Ishikawa (cell line): ENCODE results near the gene KCNJ4.

ENCODE experiments used
- CREB1 ChIP-seq: IDR thresholded peaks from 2 replicates; pipeline ENCODE4 v1.6.1; 2012; ENCODE audit warnings: low read depth
- EP300 ChIP-seq: IDR thresholded peaks from 2 replicates; pipeline ENCODE4 v1.6.1; 2012; ENCODE audit warnings: borderline replicate concordance
- TF ChIP-seq, protein P1 (sequence below): IDR thresholded peaks from 2 replicates; pipeline ENCODE4 v1.6.1; 2012
- TF ChIP-seq, protein P2 (sequence below): IDR thresholded peaks from 2 replicates; pipeline ENCODE4 v1.6.1; 2012; ENCODE audit warnings: low read depth, mild to moderate bottlenecking

- TF ChIP-seq, protein P1, sequence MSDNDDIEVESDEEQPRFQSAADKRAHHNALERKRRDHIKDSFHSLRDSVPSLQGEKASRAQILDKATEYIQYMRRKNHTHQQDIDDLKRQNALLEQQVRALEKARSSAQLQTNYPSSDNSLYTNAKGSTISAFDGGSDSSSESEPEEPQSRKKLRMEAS: no peak
- TF ChIP-seq CREB1 (no peak), EP300 (no peak)
- TF ChIP-seq, protein P2, sequence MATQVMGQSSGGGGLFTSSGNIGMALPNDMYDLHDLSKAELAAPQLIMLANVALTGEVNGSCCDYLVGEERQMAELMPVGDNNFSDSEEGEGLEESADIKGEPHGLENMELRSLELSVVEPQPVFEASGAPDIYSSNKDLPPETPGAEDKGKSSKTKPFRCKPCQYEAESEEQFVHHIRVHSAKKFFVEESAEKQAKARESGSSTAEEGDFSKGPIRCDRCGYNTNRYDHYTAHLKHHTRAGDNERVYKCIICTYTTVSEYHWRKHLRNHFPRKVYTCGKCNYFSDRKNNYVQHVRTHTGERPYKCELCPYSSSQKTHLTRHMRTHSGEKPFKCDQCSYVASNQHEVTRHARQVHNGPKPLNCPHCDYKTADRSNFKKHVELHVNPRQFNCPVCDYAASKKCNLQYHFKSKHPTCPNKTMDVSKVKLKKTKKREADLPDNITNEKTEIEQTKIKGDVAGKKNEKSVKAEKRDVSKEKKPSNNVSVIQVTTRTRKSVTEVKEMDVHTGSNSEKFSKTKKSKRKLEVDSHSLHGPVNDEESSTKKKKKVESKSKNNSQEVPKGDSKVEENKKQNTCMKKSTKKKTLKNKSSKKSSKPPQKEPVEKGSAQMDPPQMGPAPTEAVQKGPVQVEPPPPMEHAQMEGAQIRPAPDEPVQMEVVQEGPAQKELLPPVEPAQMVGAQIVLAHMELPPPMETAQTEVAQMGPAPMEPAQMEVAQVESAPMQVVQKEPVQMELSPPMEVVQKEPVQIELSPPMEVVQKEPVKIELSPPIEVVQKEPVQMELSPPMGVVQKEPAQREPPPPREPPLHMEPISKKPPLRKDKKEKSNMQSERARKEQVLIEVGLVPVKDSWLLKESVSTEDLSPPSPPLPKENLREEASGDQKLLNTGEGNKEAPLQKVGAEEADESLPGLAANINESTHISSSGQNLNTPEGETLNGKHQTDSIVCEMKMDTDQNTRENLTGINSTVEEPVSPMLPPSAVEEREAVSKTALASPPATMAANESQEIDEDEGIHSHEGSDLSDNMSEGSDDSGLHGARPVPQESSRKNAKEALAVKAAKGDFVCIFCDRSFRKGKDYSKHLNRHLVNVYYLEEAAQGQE: no peak
These were observed 27.1 kb downstream of the KCNJ4 start for GRCh38 chr22:38427940-38428339.
